SK-N-SH treated with all-trans-retinoic acid at 6 μM for 48 hours (cell line): Measurements from ENCODE around the gene SFXN5.

ENCODE experiments used
- TOX ChIP-seq: fragments of 250-450 bp; sonication (Bioruptor Pico); IDR thresholded peaks from 2 replicates; pipeline ENCODE4 v1.8.0; 2021; ENCODE audit warnings: mild to moderate bottlenecking, moderate library complexity, borderline replicate concordance
- ZC3H10 ChIP-seq: fragments of 250-450 bp; sonication (Bioruptor Pico); IDR thresholded peaks from 2 replicates; pipeline ENCODE4 v1.5.1; 2021; ENCODE audit warnings: mild to moderate bottlenecking, moderate library complexity
- ZFP30 ChIP-seq: fragments of 450-650 bp; formaldehyde crosslinking; IDR thresholded peaks from 2 replicates; pipeline ENCODE4 v1.5.0; 2022; ENCODE audit warnings: mild to moderate bottlenecking, moderate library complexity
- TF ChIP-seq, protein P1 (sequence below): fragments of 250-450 bp; sonication (Bioruptor Pico); IDR thresholded peaks from 2 replicates; pipeline ENCODE4 v1.8.0; 2021; ENCODE audit warnings: low read depth, mild to moderate bottlenecking, moderate library complexity, borderline replicate concordance
- TF ChIP-seq, protein P2 (sequence below): fragments of 250-450 bp; sonication (Bioruptor Pico); IDR thresholded peaks from 2 replicates; pipeline ENCODE4 v1.8.0; 2020; ENCODE audit warnings: mild to moderate bottlenecking, moderate library complexity, borderline replicate concordance
- TF ChIP-seq, protein P3 (sequence below): fragments of 250-450 bp; sonication (Bioruptor Pico); IDR thresholded peaks from 2 replicates; pipeline ENCODE4 v1.5.1; 2020; ENCODE audit warnings: low read depth, mild to moderate bottlenecking, moderate library complexity

DNA sequence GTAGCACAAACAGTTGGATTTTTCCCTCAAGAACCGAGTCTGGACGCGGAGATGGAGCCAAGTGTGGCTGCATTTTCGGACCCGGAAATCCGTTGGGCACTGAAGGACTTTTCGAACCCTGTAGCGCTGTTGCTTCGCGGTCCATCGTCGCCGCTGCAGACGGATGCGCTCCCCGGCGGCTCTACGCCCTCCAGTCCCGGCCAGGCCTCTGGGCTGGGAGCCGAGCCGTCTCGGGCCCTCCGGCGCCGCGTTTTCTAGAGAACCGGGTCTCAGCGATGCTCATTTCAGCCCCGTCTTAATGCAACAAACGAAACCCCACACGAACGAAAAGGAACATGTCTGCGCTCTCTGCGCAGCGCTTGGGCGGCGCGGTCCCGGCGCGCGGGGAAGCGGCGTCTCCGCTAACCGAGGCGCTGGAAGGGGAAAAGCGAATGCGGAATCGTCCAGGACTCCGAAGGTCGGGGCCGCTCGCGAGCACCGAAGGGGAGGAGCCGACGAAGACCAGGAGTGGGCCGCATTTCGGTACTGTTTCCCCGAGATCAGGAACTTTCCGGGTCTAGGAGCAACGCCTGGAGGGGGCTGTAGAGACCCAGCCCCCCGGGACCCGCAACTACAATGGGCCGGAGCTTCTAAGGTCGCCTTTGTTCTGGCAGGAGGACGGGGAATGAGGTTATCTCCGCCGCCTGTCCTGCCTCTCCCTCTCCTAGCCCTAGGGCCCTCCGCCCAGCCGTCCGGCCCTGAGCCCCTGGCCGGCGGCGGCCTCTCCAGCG lies 151.0 kb downstream of the SFXN5 start:
- TF ChIP-seq, protein P1, sequence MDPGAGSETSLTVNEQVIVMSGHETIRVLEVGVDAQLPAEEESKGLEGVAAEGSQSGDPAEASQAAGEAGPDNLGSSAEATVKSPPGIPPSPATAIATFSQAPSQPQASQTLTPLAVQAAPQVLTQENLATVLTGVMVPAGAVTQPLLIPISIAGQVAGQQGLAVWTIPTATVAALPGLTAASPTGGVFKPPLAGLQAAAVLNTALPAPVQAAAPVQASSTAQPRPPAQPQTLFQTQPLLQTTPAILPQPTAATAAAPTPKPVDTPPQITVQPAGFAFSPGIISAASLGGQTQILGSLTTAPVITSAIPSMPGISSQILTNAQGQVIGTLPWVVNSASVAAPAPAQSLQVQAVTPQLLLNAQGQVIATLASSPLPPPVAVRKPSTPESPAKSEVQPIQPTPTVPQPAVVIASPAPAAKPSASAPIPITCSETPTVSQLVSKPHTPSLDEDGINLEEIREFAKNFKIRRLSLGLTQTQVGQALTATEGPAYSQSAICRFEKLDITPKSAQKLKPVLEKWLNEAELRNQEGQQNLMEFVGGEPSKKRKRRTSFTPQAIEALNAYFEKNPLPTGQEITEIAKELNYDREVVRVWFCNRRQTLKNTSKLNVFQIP = no peak
- TF ChIP-seq ZC3H10 = no peak
- TF ChIP-seq, protein P2, sequence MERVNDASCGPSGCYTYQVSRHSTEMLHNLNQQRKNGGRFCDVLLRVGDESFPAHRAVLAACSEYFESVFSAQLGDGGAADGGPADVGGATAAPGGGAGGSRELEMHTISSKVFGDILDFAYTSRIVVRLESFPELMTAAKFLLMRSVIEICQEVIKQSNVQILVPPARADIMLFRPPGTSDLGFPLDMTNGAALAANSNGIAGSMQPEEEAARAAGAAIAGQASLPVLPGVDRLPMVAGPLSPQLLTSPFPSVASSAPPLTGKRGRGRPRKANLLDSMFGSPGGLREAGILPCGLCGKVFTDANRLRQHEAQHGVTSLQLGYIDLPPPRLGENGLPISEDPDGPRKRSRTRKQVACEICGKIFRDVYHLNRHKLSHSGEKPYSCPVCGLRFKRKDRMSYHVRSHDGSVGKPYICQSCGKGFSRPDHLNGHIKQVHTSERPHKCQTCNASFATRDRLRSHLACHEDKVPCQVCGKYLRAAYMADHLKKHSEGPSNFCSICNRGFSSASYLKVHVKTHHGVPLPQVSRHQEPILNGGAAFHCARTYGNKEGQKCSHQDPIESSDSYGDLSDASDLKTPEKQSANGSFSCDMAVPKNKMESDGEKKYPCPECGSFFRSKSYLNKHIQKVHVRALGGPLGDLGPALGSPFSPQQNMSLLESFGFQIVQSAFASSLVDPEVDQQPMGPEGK (CRISPR knock-in tag) = no peak
- TF ChIP-seq, protein P3, sequence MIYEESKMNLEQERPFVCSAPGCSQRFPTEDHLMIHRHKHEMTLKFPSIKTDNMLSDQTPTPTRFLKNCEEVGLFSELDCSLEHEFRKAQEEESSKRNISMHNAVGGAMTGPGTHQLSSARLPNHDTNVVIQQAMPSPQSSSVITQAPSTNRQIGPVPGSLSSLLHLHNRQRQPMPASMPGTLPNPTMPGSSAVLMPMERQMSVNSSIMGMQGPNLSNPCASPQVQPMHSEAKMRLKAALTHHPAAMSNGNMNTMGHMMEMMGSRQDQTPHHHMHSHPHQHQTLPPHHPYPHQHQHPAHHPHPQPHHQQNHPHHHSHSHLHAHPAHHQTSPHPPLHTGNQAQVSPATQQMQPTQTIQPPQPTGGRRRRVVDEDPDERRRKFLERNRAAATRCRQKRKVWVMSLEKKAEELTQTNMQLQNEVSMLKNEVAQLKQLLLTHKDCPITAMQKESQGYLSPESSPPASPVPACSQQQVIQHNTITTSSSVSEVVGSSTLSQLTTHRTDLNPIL = no peak
- no peak for TF ChIP-seq TOX (CRISPR knock-in tag)
- no peak for TF ChIP-seq ZFP30 (CRISPR knock-in tag)
